Pancreas (tissue), 10 donors: ENCODE measurements around the gene OR2AT4. TPM values are rescaled to one million over a fixed set of nuclear protein-coding genes. Genes with fewer than 3 reads are reported as not detected.
A peak's percentile ranks its signal among the peaks of the same experiment; 100 is the strongest.

Source experiments
- ATAC-seq, 4 donors: fragments of 200-7000 bp; cut with Tn5 transposase; one replicate each; pipeline versions ENCODE4 v1.8.0 to v1.9.1; 2020; ENCODE audit warnings: mild to moderate bottlenecking in 4 of 4, moderate library complexity in 4 of 4
- DNase-seq, 6 donors: peaks; one replicate each; pipeline ENCODE4 v3.0.0-alpha.2; 2020
- FAIRE-seq: peaks from 2 replicates; lab custom pipeline; 2012; peaks lifted over from hg19 to GRCh38; lab: Jason Lieb, UNC
- H3K27ac ChIP-seq, 4 donors: fragments of 200-600 bp; sonication (generic); 1 replicate in 3 of 4; 2 replicates in 1 of 4; pipeline versions ENCODE4 v1.5.0 to v1.8.0; 2020
- H3K27me3 ChIP-seq, 4 donors: fragments of 200-600 bp; one replicate each; pipeline ENCODE4 v1.8.0; 2021
- H3K36me3 ChIP-seq, 3 donors: fragments of 200-600 bp; sonication (generic) in 1 of 3; one replicate each; pipeline versions ENCODE4 v1.5.0 to v1.8.0; 2020 to 2021
- H3K4me1 ChIP-seq, 3 donors: fragments of 200-600 bp; one replicate each; pipeline ENCODE4 v1.8.0; 2021
- H3K4me3 ChIP-seq, 4 donors: fragments of 200-600 bp; sonication (generic) in 2 of 4; one replicate each; pipeline versions ENCODE4 v1.5.0 to v1.8.0; 2020 to 2021
- H3K9me3 ChIP-seq, 4 donors: fragments of 200-600 bp; one replicate each; pipeline ENCODE4 v1.8.0; 2021
- WGBS, 2 donors: extraction: QIAGEN DNeasy Blood & Tissue Kit; methylation state at CpG; one replicate each; pipeline ENCODE4 v1.1.7; 2013; 5-methylcytosine and 5-hydroxymethylcytosine counted together
- intact Hi-C, 3 donors: fragments of 100-400 bp; cut with DNase I; formaldehyde crosslinking; loops; one replicate each; pipeline versions ENCODE4 v1.11.1 to v1.14.2; 2022
- polyA plus RNA-seq, 2 donors: library from polyadenylated mRNA; stranded (reverse); fragments of 200-250 nt; gene quantifications; one replicate each; pipeline ENCODE4 v1.2.3, GENCODE V29; 2013
- total RNA-seq, 6 donors: library from RNA; stranded (reverse); fragmentation: NEBNext Ultra II Directional in 4 of 6; extraction: Animal tissue kit (Norgen Biotek cat#: 25700) in 4 of 6; gene quantifications; one replicate each; pipeline versions ENCODE4 v1.2.1 to v1.2.4, GENCODE V29; 2021 to 2023
- TF ChIP-seq, protein P1 (sequence below), 4 donors: fragments of 200-600 bp; sonication (generic) in 3 of 4; IDR thresholded peaks; one replicate each; pipeline versions ENCODE4 v1.5.0 to v1.8.0; 2021; ENCODE audit warnings: antibody characterized with exemption in 4 of 4
- donor health status: healthy with polysubstance abuse.
- donor health status: DM: no; HTN: no; CAD: no; lungs with moderate emphysema.
- donor health status: DM: no; HTN: no; CAD: no.
- donor health status: control.
- donor health status: control.
- donor health status: Bipolar disorder and iron deficiency.
- donor health status: DM: yes; HTN: yes; CAD: no.
- donor health status: DM: no; HTN: no; CAD: no.
- donor health status: DM: no; HTN: no; CAD: no.
- donor health status: DM: yes; HTN: yes; CAD: no.

Gene OR2AT4
- total and polyA plus RNA-seq, 8 donors = under 0.01 TPM; not detected in 7

GRCh38 chr11:75031771-75032549 is 64.7 kb downstream of the OR2AT4 start:
- H3K9me3 ChIP-seq = no peaks in the 10 kb centered on the region
- no peaks in the 10 kb centered on the region for H3K4me1 ChIP-seq
- WGBS, 2 donors = 44 to 49% methylated on average over 8 of the region's 8 CpGs
- H3K36me3 ChIP-seq = no peaks in the 10 kb centered on the region
- H3K4me3 ChIP-seq = no peak overlapping the region
- TF ChIP-seq, protein P1, sequence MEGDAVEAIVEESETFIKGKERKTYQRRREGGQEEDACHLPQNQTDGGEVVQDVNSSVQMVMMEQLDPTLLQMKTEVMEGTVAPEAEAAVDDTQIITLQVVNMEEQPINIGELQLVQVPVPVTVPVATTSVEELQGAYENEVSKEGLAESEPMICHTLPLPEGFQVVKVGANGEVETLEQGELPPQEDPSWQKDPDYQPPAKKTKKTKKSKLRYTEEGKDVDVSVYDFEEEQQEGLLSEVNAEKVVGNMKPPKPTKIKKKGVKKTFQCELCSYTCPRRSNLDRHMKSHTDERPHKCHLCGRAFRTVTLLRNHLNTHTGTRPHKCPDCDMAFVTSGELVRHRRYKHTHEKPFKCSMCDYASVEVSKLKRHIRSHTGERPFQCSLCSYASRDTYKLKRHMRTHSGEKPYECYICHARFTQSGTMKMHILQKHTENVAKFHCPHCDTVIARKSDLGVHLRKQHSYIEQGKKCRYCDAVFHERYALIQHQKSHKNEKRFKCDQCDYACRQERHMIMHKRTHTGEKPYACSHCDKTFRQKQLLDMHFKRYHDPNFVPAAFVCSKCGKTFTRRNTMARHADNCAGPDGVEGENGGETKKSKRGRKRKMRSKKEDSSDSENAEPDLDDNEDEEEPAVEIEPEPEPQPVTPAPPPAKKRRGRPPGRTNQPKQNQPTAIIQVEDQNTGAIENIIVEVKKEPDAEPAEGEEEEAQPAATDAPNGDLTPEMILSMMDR (IDR thresholded peaks at IDR 0.05) = peak; percentile 53 to 72 (median 64)
- ATAC-seq (peak; percentile 72 to 95 (median 92)), DNase-seq (peak; percentile 55 to 95 (median 80)), FAIRE-seq (no peak)
- H3K27ac ChIP-seq = no peak overlapping the region
- no peaks in the 10 kb centered on the region for H3K27me3 ChIP-seq
- intact Hi-C loops = loop anchor here in 2 of 3 donors (5.0 kb wide), 1 partner anchor 105 kb away; no protein-coding TSS in a partner anchor

Other genes starting within 250 kb of the OR2AT4 start
- gene XRRA1, start 147.8 kb downstream of the OR2AT4 start, total RNA-seq = 10 to 100 TPM in 3 of 6 donors, 1 to 10 TPM in 3; 7.5 to 22.5 (median 9.9) TPM
- gene XRRA1, start 147.8 kb downstream of the OR2AT4 start, polyA plus RNA-seq = 1 to 10 TPM; 2.4 to 6.1 TPM
- 100 to 1,000 TPM in 3 of 6 donors, 10 to 100 TPM in 3; 81.0 to 125 (median 103) TPM for gene SPCS2, start 147.6 kb downstream of the OR2AT4 start, total RNA-seq
- 100 to 1,000 TPM in 1 of 2 donors, 10 to 100 TPM in 1; 75.0 to 132 TPM for gene SPCS2, start 147.6 kb downstream of the OR2AT4 start, polyA plus RNA-seq
- gene NEU3, start 107.9 kb downstream of the OR2AT4 start, total RNA-seq = 1 to 10 TPM; 3.1 to 7.2 (median 4.0) TPM
- 1 to 10 TPM; 3.8 to 6.2 TPM for gene NEU3, start 107.9 kb downstream of the OR2AT4 start, polyA plus RNA-seq
- 10 to 100 TPM; 10.3 to 71.4 (median 31.5) TPM for gene SLCO2B1, start 54.2 kb upstream of the OR2AT4 start, total RNA-seq
- 1 to 10 TPM; 3.6 to 9.7 TPM for gene SLCO2B1, start 54.2 kb upstream of the OR2AT4 start, polyA plus RNA-seq
- gene TPBGL, start 143.9 kb upstream of the OR2AT4 start, total RNA-seq = under 1 TPM in 5 of 6 donors, not detected in 1; 0.08 to 0.28 (median 0.12) TPM
- under 1 TPM; 0.04 to 0.07 TPM for gene TPBGL, start 143.9 kb upstream of the OR2AT4 start, polyA plus RNA-seq